Breast epithelium (tissue), 4 donors: Measurements from ENCODE around the gene GPC6. TPM values are rescaled to one million over a fixed set of nuclear protein-coding genes. Genes with fewer than 3 reads are reported as not detected.

Experiments
- DNase-seq, 2 donors: peaks; one replicate each; pipeline ENCODE4 v3.0.0-alpha.2; 2019; ENCODE audit warnings: low spot score in 2 of 2
- H3K27ac ChIP-seq, 2 donors: fragments of 200-600 bp; sonication (generic) in 1 of 2; one replicate each; pipeline ENCODE4 v1.5.1; 2016 to 2019; ENCODE audit warnings: mild to moderate bottlenecking in 1 of 2
- H3K27me3 ChIP-seq, 2 donors: fragments of 200-600 bp; sonication (generic) in 1 of 2; one replicate each; pipeline versions ENCODE4 v1.5.1 to v1.6.0; 2017 to 2019; ENCODE audit warnings: control low read depth in 1 of 2, mild to moderate bottlenecking in 1 of 2
- H3K36me3 ChIP-seq: fragments of 200-600 bp; one replicate; pipeline ENCODE4 v1.5.1; 2019
- H3K4me1 ChIP-seq, 2 donors: fragments of 200-600 bp; sonication (generic); one replicate each; pipeline ENCODE4 v1.5.1; 2016 to 2019; ENCODE audit warnings: control low read depth in 1 of 2
- H3K4me3 ChIP-seq, 3 donors: fragments of 200-600 bp; sonication (generic); 1 replicate in 2 of 3; 2 replicates in 1 of 3; pipeline ENCODE4 v1.5.1; 2016 to 2019; ENCODE audit warnings: mild to moderate bottlenecking in 3 of 3, moderate library complexity in 2 of 3
- H3K9me3 ChIP-seq, 2 donors: fragments of 200-600 bp; sonication (generic) in 1 of 2; one replicate each; pipeline ENCODE4 v1.5.1; 2016 to 2019; ENCODE audit warnings: control low read depth in 1 of 2
- POLR2A ChIP-seq: fragments of 450-650 bp; IDR thresholded peaks from one replicate; pipeline ENCODE4 v1.6.1; 2016; ENCODE audit warnings: antibody characterized with exemption, mild to moderate bottlenecking, moderate library complexity
- POLR2AphosphoS5 ChIP-seq, 3 donors: sonication (generic); formaldehyde crosslinking; IDR thresholded peaks; one replicate each; pipeline ENCODE4 v1.6.1; 2017; ENCODE audit warnings: antibody characterized with exemption in 3 of 3
- intact Hi-C: fragments of 100-400 bp; cut with DNase I; formaldehyde crosslinking; loops from one replicate; pipeline ENCODE4 v1.15.1; 2023; ENCODE audit warnings: low total_unique reads
- total RNA-seq, 3 donors: library from RNA; depleted of rRNA; stranded (reverse); fragments of >200 nt; gene quantifications; one replicate each; pipeline ENCODE4 v1.1.0, GENCODE V29; 2016
- TF ChIP-seq, protein P1 (sequence below), 3 donors: fragments of 450-650 bp; IDR thresholded peaks; one replicate each; pipeline ENCODE4 v1.5.1; 2016 to 2017; ENCODE audit warnings: antibody characterized with exemption in 3 of 3, mild to moderate bottlenecking in 3 of 3, moderate library complexity in 3 of 3

Gene GPC6
- total RNA-seq, 3 donors from 2014 or later, result 3.5 to 44.0 (median 4.9) TPM

- intact Hi-C loops, result no loop called here
- TF ChIP-seq POLR2A, result no peak
- TF ChIP-seq, protein P1, sequence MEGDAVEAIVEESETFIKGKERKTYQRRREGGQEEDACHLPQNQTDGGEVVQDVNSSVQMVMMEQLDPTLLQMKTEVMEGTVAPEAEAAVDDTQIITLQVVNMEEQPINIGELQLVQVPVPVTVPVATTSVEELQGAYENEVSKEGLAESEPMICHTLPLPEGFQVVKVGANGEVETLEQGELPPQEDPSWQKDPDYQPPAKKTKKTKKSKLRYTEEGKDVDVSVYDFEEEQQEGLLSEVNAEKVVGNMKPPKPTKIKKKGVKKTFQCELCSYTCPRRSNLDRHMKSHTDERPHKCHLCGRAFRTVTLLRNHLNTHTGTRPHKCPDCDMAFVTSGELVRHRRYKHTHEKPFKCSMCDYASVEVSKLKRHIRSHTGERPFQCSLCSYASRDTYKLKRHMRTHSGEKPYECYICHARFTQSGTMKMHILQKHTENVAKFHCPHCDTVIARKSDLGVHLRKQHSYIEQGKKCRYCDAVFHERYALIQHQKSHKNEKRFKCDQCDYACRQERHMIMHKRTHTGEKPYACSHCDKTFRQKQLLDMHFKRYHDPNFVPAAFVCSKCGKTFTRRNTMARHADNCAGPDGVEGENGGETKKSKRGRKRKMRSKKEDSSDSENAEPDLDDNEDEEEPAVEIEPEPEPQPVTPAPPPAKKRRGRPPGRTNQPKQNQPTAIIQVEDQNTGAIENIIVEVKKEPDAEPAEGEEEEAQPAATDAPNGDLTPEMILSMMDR (IDR thresholded peaks at IDR 0.05), result no peak
- Histone ChIP-seq H3K4me1 (no peaks in the 10 kb centered on the region), H3K9me3 (no peaks in the 10 kb centered on the region), H3K27ac (no peak overlapping the region), H3K4me3 (no peak overlapping the region), H3K27me3 (no peaks in the 10 kb centered on the region), H3K36me3 (no peaks in the 10 kb centered on the region)
- DNase-seq, result no peak
Measured at GRCh38 chr13:93217721-93218261, 8.8 kb upstream of the GPC6 start.

DNA sequence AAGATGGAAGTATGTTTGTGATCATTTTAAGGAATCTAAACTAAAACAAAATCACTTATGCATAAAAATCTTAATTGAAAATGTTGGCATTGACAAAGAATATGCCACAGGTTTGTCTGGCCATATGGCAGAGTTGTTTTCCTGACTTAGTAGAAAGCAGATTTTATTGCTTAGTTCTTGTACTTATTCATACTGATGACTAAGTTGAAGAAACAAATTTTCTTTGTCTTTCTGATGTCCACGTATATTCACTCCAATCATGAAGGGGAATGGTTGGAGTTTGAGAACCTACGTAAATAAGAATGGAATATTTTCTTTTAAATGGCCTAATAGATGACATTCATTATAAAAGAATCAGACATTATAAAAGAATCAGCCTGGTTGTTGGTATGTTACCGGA, 8.0 kb upstream of the GPC6 start:
- no peak for DNase-seq
- intact Hi-C loops, result no loop called here
- H3K27ac ChIP-seq, result no peak overlapping the region
- H3K9me3 ChIP-seq, result no peaks in the 10 kb centered on the region
- H3K36me3 ChIP-seq, result no peaks in the 10 kb centered on the region
- no peak overlapping the region for H3K4me3 ChIP-seq
- no peaks in the 10 kb centered on the region for H3K27me3 ChIP-seq
- no peaks in the 10 kb centered on the region for H3K4me1 ChIP-seq
- TF ChIP-seq, protein P1 (IDR thresholded peaks at IDR 0.05), result no peak
- TF ChIP-seq POLR2A, result no peak

DNA sequence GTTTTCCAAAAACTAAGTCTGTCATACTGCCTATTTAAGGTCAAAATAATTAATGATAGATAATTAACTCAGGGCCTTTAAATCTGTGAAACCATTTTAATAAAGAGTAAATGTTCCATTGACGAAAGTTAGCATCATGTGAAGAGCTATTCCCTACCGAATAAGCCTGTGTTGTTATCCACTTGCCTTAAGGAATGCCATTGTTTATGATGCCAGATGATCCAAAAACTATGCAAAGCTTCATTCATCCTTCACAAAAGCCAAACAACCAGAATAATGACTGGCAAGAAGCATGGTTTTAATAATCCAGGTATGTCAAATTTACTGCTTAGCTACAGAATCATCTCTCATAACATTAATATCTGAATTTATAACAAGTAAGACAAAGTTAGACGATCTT, 6.5 kb upstream of the GPC6 start:
- no peak overlapping the region for H3K27ac ChIP-seq
- no peak for DNase-seq
- TF ChIP-seq POLR2AphosphoS5 (IDR thresholded peaks at IDR 0.05), result no peak
- no peak overlapping the region for H3K4me3 ChIP-seq
- no peaks in the 10 kb centered on the region for H3K9me3 ChIP-seq
- no peaks in the 10 kb centered on the region for H3K4me1 ChIP-seq
- H3K27me3 ChIP-seq, result no peaks in the 10 kb centered on the region
- intact Hi-C loops, result no loop called here
- H3K36me3 ChIP-seq, result no peaks in the 10 kb centered on the region

DNA sequence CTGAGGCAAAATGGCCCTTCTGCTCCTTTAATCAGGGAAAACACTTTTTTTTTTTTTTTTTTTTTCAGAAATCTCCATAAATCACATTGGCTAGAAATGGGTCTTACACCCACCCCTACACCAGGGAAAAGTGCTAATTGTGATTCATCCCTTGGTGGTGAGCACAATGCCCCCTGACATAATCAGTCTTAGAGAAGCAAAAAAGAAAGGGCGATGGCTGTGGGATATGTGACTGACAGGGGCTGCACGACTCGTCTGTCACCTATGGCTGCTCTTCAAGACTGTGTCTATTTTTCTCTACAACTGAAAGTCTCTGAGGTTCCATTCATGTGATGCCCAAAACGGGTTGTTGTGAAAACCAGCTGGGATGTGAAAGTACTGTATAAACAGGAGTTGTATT, 3.6 kb upstream of the GPC6 start:
- Histone ChIP-seq H3K36me3 (no peaks in the 10 kb centered on the region), H3K4me1 (no peaks in the 10 kb centered on the region), H3K27me3 (peaks cover 0 to 20% of the 10 kb centered on the region in 2 donors), H3K4me3 (no peak overlapping the region), H3K27ac (no peak overlapping the region), H3K9me3 (no peaks in the 10 kb centered on the region)
- intact Hi-C loops, result no loop called here
- no peak for TF ChIP-seq POLR2AphosphoS5 (IDR thresholded peaks at IDR 0.05)
- TF ChIP-seq, protein P1 (IDR thresholded peaks at IDR 0.05), result no peak
- TF ChIP-seq POLR2A, result no peak
- DNase-seq, result no peak

DNA sequence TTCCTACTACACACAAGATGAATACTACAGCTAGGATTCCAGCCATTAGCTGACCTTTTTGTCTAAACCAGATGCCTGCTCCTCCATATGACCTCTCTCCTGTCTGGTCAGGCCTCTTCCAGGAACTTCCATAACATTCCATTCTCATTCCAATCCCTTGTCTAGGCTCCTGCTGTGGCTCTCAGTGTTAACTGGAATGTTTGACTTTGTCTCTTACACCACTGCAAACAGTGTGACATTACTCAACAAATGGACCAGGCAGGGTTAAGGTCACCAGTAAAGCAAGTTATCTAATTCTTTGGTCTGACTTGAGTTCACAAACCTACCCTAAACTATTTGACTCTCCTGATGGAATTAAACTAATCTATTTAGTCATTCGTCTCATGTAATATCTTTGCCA, 2.1 kb upstream of the GPC6 start:
- no peaks in the 10 kb centered on the region for H3K36me3 ChIP-seq
- H3K4me3 ChIP-seq, result no peak overlapping the region
- intact Hi-C loops, result no loop called here
- no peaks in the 10 kb centered on the region for H3K9me3 ChIP-seq
- H3K4me1 ChIP-seq, result no peaks in the 10 kb centered on the region
- H3K27me3 ChIP-seq, result peaks cover 0 to 25% of the 10 kb centered on the region in 2 donors
- TF ChIP-seq POLR2A, result no peak
- DNase-seq, result no peak
- H3K27ac ChIP-seq, result no peak overlapping the region

DNA sequence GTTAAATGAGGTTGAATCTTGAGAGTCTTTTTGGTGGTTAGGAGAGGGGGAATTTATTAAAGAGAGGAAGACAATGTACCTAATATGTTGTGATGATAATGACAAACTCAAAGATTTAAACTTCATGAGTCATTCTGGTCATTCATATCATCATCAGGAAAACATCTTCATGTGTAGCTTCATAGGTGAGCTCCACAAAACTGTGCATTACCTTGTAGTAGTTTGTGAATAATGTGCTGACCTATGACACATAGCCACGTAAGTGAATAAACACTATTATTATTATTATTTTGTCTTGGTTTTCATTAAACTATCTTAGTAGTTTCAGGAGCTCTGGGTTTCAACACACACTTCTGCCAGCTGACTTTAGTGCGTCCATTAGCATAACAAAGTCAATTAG, 997 bp upstream of the GPC6 start:
- no peaks in the 10 kb centered on the region for H3K4me1 ChIP-seq
- H3K9me3 ChIP-seq, result no peaks in the 10 kb centered on the region
- TF ChIP-seq POLR2AphosphoS5 (IDR thresholded peaks at IDR 0.05) (no peak), POLR2A (no peak)
- TF ChIP-seq, protein P1 (IDR thresholded peaks at IDR 0.05), result no peak
- no peaks in the 10 kb centered on the region for H3K36me3 ChIP-seq
- H3K27me3 ChIP-seq, result peaks cover 0 to 25% of the 10 kb centered on the region in 2 donors
- DNase-seq, result no peak
- intact Hi-C loops, result no loop called here
- no peak overlapping the region for H3K27ac ChIP-seq
- no peak overlapping the region for H3K4me3 ChIP-seq
